ENCODE measurements around the gene MPL.

Gene MPL

DNA sequence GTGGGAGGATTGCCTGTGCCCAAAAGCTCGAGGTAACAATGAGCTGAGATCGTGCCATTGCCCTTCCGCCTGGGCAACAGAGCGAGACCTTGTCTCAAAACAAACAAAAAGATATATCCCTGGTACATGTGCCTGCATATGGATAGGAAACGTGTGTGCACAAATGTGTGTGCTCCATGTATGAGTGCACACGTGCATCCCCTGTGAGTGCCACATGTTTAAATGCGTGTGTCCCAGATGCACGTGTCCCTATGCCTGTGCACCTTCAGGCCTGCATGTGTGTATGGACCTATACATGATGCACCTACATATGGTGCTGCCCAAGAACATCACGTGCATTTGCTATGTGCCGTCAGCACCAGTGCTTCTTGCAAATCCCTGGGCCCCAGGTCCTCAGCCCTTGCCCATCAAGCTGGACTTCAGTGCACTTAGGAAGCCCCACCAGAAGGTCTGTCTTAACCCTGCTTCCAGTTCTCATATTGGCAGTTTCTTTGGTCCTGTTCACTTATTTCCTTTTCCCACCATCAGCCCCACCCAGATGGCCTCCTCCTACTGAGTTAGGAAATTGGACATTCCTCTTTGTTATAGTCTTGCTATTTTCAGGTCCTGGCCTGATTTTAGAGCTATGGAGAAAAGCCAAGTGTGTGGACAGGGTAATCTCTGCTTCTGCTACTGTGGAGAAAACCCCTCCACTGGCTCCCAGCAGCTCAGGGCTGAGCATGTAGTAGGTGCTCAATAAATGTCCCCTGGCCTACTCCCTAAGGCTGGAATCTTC, 21.5 kb upstream of the MPL start:
- TF ChIP-seq, protein P1, sequence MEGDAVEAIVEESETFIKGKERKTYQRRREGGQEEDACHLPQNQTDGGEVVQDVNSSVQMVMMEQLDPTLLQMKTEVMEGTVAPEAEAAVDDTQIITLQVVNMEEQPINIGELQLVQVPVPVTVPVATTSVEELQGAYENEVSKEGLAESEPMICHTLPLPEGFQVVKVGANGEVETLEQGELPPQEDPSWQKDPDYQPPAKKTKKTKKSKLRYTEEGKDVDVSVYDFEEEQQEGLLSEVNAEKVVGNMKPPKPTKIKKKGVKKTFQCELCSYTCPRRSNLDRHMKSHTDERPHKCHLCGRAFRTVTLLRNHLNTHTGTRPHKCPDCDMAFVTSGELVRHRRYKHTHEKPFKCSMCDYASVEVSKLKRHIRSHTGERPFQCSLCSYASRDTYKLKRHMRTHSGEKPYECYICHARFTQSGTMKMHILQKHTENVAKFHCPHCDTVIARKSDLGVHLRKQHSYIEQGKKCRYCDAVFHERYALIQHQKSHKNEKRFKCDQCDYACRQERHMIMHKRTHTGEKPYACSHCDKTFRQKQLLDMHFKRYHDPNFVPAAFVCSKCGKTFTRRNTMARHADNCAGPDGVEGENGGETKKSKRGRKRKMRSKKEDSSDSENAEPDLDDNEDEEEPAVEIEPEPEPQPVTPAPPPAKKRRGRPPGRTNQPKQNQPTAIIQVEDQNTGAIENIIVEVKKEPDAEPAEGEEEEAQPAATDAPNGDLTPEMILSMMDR (IDR thresholded peaks at IDR 0.05; ENCODE audit: low read depth, low read length): no peak
- no peak overlapping the region for H3K4me3 ChIP-seq (ENCODE audit: low read depth, low read length)
- in situ Hi-C loops (cut with HindIII; ENCODE audit: low sequenced_read_pairs): no loop called here
- no peak for DNase-seq (ENCODE audit: low read depth, low spot score)

DNA sequence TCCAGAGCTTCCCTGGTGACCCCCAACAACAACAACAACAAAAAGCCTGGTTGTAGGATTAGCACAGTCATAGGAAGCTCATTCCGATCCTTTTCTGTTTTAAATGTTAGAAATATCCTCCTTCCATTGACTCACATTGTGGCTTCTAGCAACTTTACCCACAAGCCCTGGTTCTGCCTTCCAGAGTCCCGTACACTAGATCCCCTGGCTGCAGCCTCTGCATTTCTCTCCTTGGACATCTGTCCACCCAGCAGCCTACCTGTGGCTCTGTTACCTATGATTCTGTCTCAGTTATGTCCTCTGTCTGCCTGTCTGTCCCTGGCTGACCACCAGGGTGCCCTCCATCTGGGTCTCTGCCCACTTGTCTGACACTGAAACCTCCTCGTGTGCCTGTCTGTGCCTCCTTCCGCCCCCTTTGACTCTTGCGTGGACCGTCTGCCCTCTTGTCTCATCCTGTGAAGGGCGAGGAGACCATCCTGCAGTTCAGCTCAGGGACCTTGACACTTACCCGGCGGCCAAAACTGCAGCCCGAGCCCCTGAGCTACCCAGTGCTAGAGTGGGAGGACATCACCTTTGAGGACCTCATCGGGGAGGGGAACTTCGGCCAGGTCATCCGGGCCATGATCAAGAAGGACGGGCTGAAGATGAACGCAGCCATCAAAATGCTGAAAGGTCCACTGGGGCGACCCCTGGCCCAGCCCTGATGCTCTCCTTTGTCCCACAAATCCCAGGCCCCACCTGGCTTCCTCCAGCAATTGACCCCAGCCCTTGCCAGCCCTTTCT, 20.7 kb upstream of the MPL start:
- TF ChIP-seq, protein P1 (IDR thresholded peaks at IDR 0.05; ENCODE audit: low read depth, low read length): peak; percentile 23
- in situ Hi-C loops (cut with HindIII; ENCODE audit: low sequenced_read_pairs): no loop called here

DNA sequence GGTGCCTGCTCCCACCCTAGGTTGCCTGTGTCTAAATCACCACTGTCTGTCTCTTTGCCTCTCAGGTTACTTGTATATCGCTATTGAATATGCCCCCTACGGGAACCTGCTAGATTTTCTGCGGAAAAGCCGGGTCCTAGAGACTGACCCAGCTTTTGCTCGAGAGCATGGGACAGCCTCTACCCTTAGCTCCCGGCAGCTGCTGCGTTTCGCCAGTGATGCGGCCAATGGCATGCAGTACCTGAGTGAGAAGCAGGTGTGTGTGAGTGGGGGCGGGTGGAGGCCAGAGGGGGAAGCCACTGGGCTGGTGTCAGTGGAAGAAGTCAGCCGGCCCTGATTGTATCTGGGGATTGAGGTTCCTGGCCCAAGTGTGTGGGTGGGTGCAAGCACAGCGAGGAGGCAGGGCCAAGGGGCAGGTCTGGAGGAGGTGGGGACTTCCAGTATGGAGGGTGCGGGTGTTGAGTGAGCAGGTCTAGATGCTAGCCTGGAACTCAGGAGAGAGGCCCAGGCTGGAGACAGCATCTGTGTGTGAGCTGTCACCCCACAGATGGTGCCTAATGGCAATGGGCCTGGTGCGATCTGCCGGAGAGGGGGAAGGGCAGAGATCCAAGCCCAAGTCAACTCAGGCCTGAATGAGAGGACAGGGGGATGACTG, 19.7 kb upstream of the MPL start:
- DNase-seq (ENCODE audit: low read depth, low spot score): no peak
- H3K4me3 ChIP-seq (ENCODE audit: low read depth, low read length): no peak overlapping the region
- TF ChIP-seq, protein P1 (IDR thresholded peaks at IDR 0.05; ENCODE audit: low read depth, low read length): no peak
- in situ Hi-C loops (cut with HindIII; ENCODE audit: low sequenced_read_pairs): no loop called here

More for the DNA sequence above, 20.7 kb upstream of the MPL start:
- no peak overlapping the region for H3K4me3 ChIP-seq (ENCODE audit: low read depth, low read length)
- DNase-seq (ENCODE audit: low read depth, low spot score): no peak

DNA sequence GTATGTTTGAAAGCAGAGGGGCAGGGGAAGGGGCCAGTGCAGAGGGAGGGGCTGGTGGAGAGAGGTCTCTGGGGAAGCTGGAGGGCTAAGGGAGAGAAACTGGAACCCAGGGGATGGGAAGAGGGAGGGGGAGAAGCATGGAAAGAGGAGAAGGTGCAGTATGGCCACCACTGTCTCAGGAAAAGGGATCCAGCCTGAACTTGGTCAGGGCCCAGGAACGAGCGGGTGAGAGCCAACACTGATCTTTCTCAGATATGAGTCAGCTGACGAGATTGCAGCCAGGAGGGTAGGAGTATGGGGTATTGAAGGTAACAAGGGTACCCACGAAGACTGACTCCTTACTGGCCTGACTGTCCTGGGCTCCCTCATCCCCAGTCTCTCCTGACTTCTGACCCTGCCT, 18.8 kb upstream of the MPL start:
- TF ChIP-seq, protein P1 (IDR thresholded peaks at IDR 0.05; ENCODE audit: low read depth, low read length): no peak
- H3K4me3 ChIP-seq (ENCODE audit: low read depth, low read length): no peak overlapping the region
- in situ Hi-C loops (cut with HindIII; ENCODE audit: low sequenced_read_pairs): no loop called here
- DNase-seq (ENCODE audit: low read depth, low spot score): no peak

DNA sequence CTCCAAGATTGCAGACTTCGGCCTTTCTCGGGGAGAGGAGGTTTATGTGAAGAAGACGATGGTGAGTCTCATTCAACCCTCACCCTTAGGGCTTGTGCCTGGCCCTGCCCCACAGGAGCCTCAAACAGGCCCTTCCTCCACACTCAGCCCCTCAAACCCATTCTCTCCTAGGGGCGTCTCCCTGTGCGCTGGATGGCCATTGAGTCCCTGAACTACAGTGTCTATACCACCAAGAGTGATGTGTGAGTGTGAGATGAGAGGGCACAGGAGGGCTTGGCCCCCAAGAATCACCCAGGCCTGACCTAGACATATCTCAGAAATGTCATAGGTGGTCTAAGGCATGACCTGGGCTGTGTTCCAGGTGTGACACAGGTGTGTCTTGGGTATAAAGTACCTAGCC, 18.3 kb upstream of the MPL start:
- no peak overlapping the region for H3K4me3 ChIP-seq (ENCODE audit: low read depth, low read length)
- no peak for DNase-seq (ENCODE audit: low read depth, low spot score)
- TF ChIP-seq, protein P1 (IDR thresholded peaks at IDR 0.05; ENCODE audit: low read depth, low read length): no peak
- in situ Hi-C loops (cut with HindIII; ENCODE audit: low sequenced_read_pairs): no loop called here

DNA sequence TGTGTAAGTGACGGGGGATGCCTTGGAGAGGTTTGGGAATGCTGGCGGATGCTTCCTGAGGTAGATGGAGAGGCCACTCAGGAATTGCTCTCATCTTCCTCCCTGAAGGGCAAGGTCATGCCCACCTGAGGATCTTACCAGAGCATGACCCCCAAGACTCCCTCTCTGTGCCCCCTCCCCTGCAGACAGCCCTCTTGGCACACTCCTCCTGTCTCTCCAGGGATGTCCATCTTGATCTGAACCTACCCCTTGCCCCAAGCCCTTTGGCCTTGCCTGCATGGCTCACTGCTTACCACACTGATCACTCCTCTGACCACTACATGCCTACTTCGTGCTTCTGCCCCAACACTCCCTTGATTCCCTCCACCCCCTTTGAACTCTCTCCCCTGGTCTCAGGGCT, 17.9 kb upstream of the MPL start:
- no peak for DNase-seq (ENCODE audit: low read depth, low spot score)

More for the DNA sequence above, 17.9 kb upstream of the MPL start:
- in situ Hi-C loops (cut with HindIII; ENCODE audit: low sequenced_read_pairs): no loop called here
- TF ChIP-seq, protein P1 (IDR thresholded peaks at IDR 0.05; ENCODE audit: low read depth, low read length): no peak
- H3K4me3 ChIP-seq (ENCODE audit: low read depth, low read length): no peak overlapping the region
